HEK293 (cell line): ENCODE data around the gene S100A10.

Source experiments
- CTCF ChIP-seq: fragments of 450-650 bp; formaldehyde crosslinking; IDR thresholded peaks from 2 replicates; pipeline ENCODE4 v1.5.1; 2016; ENCODE audit warnings: missing biosample characterization, missing genetic modification characterization
- ZEB2 ChIP-seq: fragments of 450-650 bp; formaldehyde crosslinking; IDR thresholded peaks from 2 replicates; pipeline ENCODE4 v1.5.1; 2016; ENCODE audit warnings: missing biosample characterization, missing genetic modification characterization
- ZNF341 ChIP-seq: fragments of 450-650 bp; formaldehyde crosslinking; IDR thresholded peaks from 2 replicates; pipeline ENCODE4; 2016; ENCODE audit warnings: low read depth, missing biosample characterization, missing genetic modification characterization
- ZNF513 ChIP-seq: fragments of 450-650 bp; IDR thresholded peaks from 2 replicates; pipeline ENCODE4 v1.5.1; 2018; ENCODE audit warnings: missing biosample characterization, missing genetic modification characterization
- ZNF549 ChIP-seq: fragments of 450-650 bp; IDR thresholded peaks from 2 replicates; pipeline ENCODE4 v1.5.1; 2018; ENCODE audit warnings: missing biosample characterization, missing genetic modification characterization, mild to moderate bottlenecking, inconsistent platforms, moderate library complexity
- TF ChIP-seq, protein P1 (sequence below): fragments of 450-650 bp; formaldehyde crosslinking; IDR thresholded peaks from 2 replicates; pipeline ENCODE4 v1.5.1; 2016; ENCODE audit warnings: missing biosample characterization, missing genetic modification characterization
- TF ChIP-seq, protein P2 (sequence below): fragments of 450-650 bp; formaldehyde crosslinking; IDR thresholded peaks from 2 replicates; pipeline ENCODE4 v1.5.1; 2016; ENCODE audit warnings: missing biosample characterization, missing genetic modification characterization

DNA sequence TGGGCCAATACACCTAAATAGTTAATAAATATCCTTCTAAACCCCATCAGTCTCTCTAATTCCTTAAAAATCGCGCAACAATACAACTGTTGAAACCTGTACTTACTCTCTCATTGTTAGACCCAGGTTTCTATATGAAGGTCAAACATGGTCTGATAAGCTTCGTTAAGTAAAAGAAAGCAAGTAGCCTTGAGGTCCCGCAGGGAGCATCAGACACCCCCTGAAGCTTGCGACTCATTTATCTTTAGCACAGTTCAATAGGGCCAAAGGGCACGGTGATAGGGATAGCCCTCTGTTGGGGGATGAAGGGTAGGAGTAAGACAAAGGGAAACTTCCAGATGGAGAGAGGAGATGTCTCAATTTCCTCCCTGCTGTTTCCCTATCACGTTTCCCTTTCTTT, 57.0 kb downstream of the S100A10 start:
- TF ChIP-seq CTCF (tag by site-specific recombination) (no peak), ZEB2 (tag by site-specific recombination) (no peak), ZNF341 (tag by site-specific recombination) (no peak), ZNF549 (tag by site-specific recombination) (no peak), ZNF513 (tag by site-specific recombination) (no peak)
- TF ChIP-seq, protein P1, sequence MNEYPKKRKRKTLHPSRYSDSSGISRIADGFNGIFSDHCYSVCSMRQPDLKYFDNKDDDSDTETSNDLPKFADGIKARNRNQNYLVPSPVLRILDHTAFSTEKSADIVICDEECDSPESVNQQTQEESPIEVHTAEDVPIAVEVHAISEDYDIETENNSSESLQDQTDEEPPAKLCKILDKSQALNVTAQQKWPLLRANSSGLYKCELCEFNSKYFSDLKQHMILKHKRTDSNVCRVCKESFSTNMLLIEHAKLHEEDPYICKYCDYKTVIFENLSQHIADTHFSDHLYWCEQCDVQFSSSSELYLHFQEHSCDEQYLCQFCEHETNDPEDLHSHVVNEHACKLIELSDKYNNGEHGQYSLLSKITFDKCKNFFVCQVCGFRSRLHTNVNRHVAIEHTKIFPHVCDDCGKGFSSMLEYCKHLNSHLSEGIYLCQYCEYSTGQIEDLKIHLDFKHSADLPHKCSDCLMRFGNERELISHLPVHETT (tag by site-specific recombination) = no peak
- TF ChIP-seq, protein P2, sequence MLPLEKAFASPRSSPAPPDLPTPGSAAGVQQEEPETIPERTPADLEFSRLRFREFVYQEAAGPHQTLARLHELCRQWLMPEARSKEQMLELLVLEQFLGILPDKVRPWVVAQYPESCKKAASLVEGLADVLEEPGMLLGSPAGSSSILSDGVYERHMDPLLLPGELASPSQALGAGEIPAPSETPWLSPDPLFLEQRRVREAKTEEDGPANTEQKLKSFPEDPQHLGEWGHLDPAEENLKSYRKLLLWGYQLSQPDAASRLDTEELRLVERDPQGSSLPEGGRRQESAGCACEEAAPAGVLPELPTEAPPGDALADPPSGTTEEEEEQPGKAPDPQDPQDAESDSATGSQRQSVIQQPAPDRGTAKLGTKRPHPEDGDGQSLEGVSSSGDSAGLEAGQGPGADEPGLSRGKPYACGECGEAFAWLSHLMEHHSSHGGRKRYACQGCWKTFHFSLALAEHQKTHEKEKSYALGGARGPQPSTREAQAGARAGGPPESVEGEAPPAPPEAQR = no peak
